NOMO-1 treated with dmso at 0.1 percent for 144 hours (cell line): ENCODE data around the gene SOX8.

Experiments used
- DNase-seq: peaks from one replicate; lab custom pipeline; 2025; ENCODE audit not compliant: unreplicated experiment; lab: John Stamatoyannopoulos, UW

SOX8 gene

GRCh38 chr16:986411-986810 is 4.8 kb downstream of the SOX8 start:
- DNase-seq, result no peak

- DNase-seq, result no peak
These were observed 5.5 kb downstream of the SOX8 start for GRCh38 chr16:986925-987582.

- DNase-seq, result no peak
These were observed 6.3 kb downstream of the SOX8 start for GRCh38 chr16:987906-988305.

- DNase-seq, result no peak
These were observed 7.1 kb downstream of the SOX8 start for GRCh38 chr16:988471-989353.

DNA sequence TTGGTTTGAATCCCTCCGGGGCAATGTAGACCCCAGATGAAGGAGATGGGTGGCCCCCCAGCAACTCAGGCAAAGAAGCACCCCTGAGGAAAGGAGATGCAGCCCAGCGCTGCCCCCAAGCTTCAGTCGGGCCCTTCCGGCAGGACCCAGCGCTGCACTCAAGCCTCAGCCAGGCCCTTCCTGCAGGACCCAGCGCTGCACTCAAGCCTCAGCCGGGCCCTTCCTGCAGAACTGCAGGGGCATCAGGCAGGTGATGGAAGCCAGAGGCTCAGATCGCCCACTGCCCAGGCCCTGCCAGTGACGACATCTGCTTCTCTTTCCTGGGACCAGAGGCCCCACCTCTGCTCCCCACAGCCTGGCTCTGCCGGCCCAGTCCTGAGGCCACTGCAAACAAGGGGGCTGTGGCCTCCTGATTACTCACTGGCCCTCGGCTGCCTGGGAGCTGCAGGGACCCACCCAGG is 7.8 kb downstream of the SOX8 start:
- DNase-seq, result no peak

DNA sequence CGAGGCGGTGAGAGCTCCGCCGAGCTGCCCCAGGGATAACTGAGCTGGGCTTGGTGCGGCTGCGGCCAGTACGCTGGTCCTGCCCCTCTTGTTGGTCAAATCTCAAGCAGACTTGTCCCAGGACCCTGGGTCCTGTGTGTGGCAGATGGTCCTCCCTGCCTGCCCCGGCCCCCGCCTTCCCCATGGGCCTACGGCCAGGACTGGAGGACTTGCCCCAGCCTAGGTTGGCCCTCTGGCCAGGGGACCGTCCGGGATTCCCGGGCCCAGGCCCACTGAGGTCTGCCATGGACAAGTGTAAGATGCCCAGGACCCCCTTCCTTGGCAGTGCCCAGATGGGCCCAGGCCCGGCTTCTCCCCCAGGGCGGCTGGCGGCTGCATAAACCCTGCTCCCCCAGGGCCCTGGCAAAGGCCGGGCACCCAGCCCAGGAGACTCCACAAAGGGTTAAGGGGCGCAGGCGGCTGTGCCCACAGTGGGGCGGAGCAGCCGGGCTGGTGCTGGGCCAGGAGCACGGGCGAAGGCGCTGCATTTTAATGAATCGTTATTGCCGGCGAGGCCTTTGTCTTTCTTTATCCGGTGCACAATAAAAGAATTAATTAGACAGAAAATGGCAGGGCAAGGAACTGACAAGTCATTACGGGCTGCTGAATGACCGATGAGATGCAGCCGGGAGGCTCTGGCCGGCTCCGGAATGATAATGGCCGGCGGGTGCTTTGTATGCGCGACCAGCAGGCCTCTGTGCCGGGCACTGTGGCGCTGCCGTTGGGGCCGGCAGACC is 9.1 kb downstream of the SOX8 start:
- no peak for DNase-seq

GRCh38 chr16:991345-991744 is 9.8 kb downstream of the SOX8 start:
- no peak for DNase-seq

DNA sequence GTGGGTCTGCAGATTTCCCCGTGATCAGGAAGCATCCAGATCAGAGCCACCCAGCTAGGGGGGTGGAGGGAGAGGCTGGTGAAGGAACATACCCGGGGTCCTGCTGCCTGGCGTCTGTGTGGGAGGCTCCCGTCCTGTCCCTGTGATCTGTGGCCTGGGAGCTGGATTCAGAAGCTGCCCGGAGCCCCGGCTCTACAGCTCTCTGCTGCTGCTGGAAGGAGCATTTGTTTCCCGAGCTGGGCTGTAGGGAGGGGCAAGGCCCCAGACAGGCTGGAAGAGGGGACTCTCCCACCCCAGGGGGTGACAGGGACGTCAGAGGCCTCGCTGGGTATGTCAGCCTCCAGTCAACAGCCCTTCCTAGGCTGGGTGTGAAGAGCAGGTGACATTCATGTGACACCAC is 10.2 kb downstream of the SOX8 start:
- no peak for DNase-seq

GRCh38 chr16:993731-994130 is 12.2 kb downstream of the SOX8 start:
- DNase-seq, result no peak

DNA sequence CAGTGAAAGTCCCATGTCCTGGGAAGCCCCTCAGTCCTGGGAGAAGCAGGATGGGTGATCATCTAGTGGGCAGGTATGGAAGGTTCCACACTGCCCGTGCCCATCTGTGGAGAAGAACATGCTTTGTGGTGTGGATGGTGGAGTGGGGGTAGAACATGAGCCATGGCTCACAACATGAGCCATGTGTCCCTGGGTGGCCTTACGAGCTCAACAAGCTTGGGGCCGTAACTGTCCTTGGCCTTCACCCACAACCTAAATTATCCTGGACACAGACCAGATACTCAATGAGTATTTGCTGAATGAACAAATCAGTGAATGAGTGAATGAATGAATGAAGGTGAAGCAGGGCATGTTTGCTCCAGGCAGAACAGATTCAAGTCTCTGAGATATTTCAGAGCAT is 13.5 kb downstream of the SOX8 start:
- DNase-seq, result no peak

GRCh38 chr16:995783-996182 is 14.2 kb downstream of the SOX8 start:
- no peak for DNase-seq

DNA sequence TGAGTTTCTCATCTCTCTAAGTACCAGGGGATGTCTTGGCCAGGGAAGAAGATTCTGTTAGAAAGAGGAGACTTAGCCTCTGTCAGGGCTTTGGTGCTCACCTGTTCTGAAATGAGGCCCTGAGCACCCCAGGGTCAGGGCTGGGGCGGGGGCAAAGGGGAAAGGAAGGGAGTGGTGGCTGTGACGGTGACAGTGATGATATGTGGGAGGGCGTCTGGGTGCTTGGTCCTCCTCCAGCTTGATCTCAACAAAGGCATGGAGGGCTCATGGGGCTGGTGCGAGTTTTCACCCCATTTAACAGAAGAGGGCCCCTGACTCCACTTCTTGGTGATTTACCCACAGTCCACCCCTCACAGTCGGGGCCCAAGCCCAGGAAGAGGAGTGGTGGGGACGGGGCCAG is 15.1 kb downstream of the SOX8 start:
- DNase-seq, result no peak

- no peak for DNase-seq
These were observed 16.0 kb downstream of the SOX8 start for GRCh38 chr16:997440-998051.

DNA sequence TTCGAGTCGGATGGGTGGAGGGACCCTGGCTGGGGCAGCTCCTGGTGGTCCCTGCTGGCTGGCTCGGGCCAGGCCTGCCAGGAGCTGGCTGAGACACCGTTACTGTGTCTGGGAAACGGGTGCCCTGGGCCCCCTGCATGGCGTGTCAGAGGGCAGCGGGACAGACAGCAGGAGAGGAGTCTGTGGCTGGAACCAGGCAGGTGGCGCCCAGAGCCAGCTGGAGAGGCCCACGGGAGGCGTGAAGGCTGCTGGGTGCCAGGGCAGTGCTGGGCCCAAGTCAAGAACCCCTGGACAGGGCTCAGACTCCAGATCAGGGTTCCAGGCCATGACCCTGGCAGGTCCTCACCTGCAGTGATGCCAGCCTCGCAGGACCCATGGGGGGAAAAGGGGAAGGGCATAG is 16.6 kb downstream of the SOX8 start:
- no peak for DNase-seq

DNA sequence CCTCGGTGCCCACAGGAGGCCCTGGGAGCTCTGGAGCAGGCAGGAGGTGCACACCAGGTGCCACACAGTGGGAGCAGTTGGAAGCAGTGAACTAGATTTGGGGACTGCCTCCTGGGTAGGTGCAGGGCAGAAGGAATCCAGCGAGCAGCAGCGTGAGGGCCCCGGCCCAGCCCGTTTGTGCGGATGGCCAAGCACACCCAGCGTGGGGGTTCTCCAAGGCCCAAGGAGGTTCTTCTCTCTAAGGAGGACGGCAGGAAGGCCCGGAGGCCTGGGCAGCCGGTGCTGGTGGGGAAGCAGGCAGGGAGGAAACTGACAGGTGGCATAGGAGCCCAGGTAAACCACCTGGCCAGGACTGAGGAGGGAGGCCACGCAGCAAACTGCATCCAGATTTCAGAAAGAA is 17.0 kb downstream of the SOX8 start:
- DNase-seq, result no peak

DNA sequence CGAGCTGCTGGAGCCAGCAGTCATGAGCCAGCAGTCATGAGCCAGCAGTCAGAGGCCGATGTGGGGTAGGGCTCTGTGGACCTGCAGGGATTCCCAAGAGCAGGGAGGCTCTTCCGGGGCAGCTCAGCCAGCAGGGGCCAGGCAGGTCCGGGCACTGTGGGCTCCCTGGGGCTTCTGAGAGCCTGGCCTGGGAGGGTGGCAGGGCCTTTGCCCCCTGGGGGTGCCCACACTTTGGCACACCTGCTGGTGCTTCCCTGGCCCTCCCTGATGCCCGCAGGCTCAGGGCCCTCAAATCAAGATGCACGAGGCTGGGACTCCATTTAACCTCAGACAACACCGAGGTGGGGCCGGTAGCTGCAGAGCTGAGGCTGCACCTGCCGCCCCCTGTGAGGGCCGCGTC is 18.1 kb downstream of the SOX8 start:
- DNase-seq, result no peak

DNA sequence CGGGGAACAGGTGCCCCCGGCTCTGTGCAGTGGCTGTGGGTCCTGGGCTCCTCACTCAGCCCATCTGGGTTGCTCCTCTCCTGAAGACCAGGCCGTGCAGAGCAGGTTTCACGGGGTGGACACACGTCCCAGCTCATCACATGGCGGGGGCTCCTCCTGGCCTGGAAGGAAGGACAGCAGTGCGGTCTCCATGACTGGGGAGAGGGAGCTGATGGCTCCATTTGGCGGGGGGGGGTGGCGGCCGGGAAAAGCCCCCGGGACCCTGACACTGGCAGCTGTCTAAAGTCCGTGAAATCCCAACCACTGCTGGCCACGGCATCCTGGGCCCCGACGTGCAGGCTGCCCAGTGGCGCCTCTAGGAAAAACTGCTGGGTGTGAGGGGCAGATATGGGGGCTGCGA is 19.0 kb downstream of the SOX8 start:
- DNase-seq, result no peak

- no peak for DNase-seq
These were observed 19.5 kb downstream of the SOX8 start for GRCh38 chr16:1001096-1001495.

DNA sequence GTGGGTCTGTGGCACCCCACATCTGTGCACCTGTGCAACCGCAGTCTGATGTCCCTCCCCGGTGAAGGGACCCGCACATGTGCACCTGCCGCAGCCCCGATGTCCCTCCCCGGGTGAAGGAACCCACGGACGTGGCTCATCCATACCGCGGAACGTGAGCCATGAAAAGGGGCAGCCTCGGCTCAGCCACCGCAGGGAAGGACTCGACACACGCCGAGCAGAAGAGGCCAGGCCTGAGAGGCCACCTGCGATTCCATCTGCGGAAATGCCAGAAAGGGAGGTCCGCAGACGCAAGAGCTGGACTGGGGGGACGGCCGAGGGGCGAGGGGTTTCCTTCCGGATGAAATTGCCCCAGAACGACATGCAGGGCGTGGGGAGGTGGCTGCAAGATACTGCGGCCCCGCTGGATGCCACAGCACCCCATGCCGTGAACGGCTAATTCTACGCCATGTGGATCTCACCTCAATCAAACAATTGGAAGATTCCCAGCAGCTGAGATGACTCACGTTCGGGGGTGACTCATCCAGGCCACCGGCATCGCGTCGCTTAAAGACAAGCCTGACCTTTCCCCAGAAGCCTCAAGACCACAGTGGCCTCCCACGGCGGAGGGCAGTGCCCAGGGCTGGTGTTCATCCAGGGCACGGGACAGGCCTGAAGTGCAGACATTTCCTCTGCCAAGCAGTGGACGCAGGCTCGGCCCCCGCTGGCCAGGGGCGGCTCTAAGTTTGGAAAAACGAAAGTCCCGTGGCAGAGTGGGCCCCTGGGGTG is 21.0 kb downstream of the SOX8 start:
- DNase-seq, result no peak
